Measurements from ENCODE around the gene EEF2K. TPM values are rescaled to one million over a fixed set of nuclear protein-coding genes. Genes with fewer than 3 reads are reported as not detected.

Gene EEF2K
- total and polyA plus RNA-seq, 2 of the 13 experiments (the other 11 are each of a cell fraction or from before 2014, with no cell fraction given), result 22.0 to 23.8 TPM

DNA sequence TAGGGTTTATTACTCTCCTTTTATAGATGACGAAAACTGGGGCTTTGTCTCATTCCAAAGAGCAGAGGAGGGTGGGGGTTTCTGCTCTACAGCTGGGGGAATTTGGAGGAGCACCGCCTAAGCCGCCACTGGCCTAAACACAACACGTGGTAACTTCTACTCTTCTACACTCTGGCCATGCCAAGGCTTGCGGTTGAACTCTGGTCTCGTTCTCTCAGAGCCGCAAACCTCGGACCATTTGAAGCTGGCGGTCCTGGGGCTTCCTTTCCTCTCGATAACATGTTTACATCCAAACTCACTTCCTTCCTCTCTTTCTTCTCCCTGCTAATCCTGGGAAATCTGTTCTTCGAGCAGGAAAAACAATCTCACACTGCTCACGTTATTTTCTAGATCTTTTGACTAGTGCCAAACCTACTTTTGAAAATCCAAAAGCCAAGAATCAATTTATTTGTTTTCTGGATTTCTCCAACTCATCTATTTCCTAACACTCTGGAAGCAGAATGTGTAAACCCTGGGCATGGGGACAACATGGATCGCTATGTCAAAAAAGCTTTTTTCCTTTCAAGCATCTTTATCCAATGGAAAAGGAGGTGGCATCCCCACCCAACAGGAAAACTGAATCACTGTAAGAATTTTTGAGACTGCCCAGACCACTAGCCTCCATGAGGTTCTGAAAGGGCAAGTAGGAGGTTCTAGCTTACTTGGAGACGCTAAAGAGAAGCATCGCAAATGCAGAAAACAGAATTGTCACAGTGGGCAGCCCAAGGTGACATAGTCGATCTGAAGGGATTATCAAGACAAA lies 13.6 kb upstream of the EEF2K start (continued):
- peak; percentile 74; the same call in 1 of the 2 replicates for TF ChIP-seq RARG (CRISPR knock-in tag; IDR thresholded peaks at IDR 0.05; ENCODE audit: low read depth)
- no peak for TF ChIP-seq ZNF234 (CRISPR knock-in tag; conservative IDR thresholded peaks at IDR 0.05)
- TF ChIP-seq ZNF337 (CRISPR knock-in tag; IDR thresholded peaks at IDR 0.05; ENCODE audit: borderline replicate concordance, low read depth), result peak; percentile 85; the same call in 1 of the 2 replicates
- peak; percentile 98 for TF ChIP-seq ZNF747 (CRISPR knock-in tag; IDR thresholded peaks at IDR 0.05; ENCODE audit: borderline replicate concordance)
- TF ChIP-seq, protein P1, sequence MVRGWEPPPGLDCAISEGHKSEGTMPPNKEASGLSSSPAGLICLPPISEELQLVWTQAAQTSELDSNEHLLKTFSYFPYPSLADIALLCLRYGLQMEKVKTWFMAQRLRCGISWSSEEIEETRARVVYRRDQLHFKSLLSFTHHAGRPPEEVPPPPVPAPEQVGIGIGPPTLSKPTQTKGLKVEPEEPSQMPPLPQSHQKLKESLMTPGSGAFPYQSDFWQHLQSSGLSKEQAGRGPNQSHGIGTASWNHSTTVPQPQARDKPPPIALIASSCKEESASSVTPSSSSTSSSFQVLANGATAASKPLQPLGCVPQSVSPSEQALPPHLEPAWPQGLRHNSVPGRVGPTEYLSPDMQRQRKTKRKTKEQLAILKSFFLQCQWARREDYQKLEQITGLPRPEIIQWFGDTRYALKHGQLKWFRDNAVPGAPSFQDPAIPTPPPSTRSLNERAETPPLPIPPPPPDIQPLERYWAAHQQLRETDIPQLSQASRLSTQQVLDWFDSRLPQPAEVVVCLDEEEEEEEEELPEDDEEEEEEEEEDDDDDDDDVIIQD (CRISPR knock-in tag; IDR thresholded peaks at IDR 0.05; ENCODE audit: low read depth), result peak; percentile 84
- TF ChIP-seq HMGA1 (CRISPR knock-in tag; conservative IDR thresholded peaks at IDR 0.05), result no peak
- TF ChIP-seq, protein P2, sequence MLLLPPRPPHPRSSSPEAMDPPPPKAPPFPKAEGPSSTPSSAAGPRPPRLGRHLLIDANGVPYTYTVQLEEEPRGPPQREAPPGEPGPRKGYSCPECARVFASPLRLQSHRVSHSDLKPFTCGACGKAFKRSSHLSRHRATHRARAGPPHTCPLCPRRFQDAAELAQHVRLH (CRISPR knock-in tag; IDR thresholded peaks at IDR 0.05; ENCODE audit: borderline replicate concordance, low read depth), result peak; percentile 98; the same call in 1 of the 2 replicates
- no peak for TF ChIP-seq NFE2L2 (IDR thresholded peaks at IDR 0.05; ENCODE audit: low read length)
- TF ChIP-seq, protein P3, sequence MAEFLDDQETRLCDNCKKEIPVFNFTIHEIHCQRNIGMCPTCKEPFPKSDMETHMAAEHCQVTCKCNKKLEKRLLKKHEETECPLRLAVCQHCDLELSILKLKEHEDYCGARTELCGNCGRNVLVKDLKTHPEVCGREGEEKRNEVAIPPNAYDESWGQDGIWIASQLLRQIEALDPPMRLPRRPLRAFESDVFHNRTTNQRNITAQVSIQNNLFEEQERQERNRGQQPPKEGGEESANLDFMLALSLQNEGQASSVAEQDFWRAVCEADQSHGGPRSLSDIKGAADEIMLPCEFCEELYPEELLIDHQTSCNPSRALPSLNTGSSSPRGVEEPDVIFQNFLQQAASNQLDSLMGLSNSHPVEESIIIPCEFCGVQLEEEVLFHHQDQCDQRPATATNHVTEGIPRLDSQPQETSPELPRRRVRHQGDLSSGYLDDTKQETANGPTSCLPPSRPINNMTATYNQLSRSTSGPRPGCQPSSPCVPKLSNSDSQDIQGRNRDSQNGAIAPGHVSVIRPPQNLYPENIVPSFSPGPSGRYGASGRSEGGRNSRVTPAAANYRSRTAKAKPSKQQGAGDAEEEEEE (CRISPR knock-in tag; IDR thresholded peaks at IDR 0.05; ENCODE audit: borderline replicate concordance), result no peak; the same call in 1 of the 2 replicates
- TF ChIP-seq DNMT3B (CRISPR knock-in tag; conservative IDR thresholded peaks at IDR 0.05), result peak; percentile 97; the same call in 1 of the 2 replicates
- TF ChIP-seq, protein P4, sequence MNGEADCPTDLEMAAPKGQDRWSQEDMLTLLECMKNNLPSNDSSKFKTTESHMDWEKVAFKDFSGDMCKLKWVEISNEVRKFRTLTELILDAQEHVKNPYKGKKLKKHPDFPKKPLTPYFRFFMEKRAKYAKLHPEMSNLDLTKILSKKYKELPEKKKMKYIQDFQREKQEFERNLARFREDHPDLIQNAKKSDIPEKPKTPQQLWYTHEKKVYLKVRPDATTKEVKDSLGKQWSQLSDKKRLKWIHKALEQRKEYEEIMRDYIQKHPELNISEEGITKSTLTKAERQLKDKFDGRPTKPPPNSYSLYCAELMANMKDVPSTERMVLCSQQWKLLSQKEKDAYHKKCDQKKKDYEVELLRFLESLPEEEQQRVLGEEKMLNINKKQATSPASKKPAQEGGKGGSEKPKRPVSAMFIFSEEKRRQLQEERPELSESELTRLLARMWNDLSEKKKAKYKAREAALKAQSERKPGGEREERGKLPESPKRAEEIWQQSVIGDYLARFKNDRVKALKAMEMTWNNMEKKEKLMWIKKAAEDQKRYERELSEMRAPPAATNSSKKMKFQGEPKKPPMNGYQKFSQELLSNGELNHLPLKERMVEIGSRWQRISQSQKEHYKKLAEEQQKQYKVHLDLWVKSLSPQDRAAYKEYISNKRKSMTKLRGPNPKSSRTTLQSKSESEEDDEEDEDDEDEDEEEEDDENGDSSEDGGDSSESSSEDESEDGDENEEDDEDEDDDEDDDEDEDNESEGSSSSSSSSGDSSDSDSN (CRISPR knock-in tag; IDR thresholded peaks at IDR 0.05), result peak; percentile 61; the same call in 1 of the 2 replicates
- peak; percentile 89 for TF ChIP-seq ZNF746 (CRISPR knock-in tag; IDR thresholded peaks at IDR 0.05)
- TF ChIP-seq NFATC3 (CRISPR knock-in tag; IDR thresholded peaks at IDR 0.05), result 0 out of 2 replicates have a peak, but pooled peaks have one; percentile 13
- no peak for TF ChIP-seq FOXA1 (IDR thresholded peaks at IDR 0.05)
- peak; percentile 90 for TF ChIP-seq FOXA1 (CRISPR knock-in tag; IDR thresholded peaks at IDR 0.05)
- TF ChIP-seq NR3C1 (CRISPR knock-in tag; IDR thresholded peaks at IDR 0.05), result no peak
- no peak for TF ChIP-seq CENPT (CRISPR knock-in tag; IDR thresholded peaks at IDR 0.05; ENCODE audit: low read depth)
- TF ChIP-seq ZNF180 (CRISPR knock-in tag; IDR thresholded peaks at IDR 0.05; ENCODE audit: borderline replicate concordance, low read depth), result no peak
- TF ChIP-seq, protein P5, sequence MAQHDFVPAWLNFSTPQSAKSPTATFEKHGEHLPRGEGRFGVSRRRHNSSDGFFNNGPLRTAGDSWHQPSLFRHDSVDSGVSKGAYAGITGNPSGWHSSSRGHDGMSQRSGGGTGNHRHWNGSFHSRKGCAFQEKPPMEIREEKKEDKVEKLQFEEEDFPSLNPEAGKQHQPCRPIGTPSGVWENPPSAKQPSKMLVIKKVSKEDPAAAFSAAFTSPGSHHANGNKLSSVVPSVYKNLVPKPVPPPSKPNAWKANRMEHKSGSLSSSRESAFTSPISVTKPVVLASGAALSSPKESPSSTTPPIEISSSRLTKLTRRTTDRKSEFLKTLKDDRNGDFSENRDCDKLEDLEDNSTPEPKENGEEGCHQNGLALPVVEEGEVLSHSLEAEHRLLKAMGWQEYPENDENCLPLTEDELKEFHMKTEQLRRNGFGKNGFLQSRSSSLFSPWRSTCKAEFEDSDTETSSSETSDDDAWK (CRISPR knock-in tag; IDR thresholded peaks at IDR 0.05), result no peak
- no peak for TF ChIP-seq RBM22 (optimal IDR thresholded peaks at IDR 0.05; ENCODE audit: low read length)
- TF ChIP-seq SP4 (CRISPR knock-in tag; IDR thresholded peaks at IDR 0.05), result peak; percentile 63
- peak; percentile 60; the same call in 1 of the 2 replicates for TF ChIP-seq ZNF256 (CRISPR knock-in tag; conservative IDR thresholded peaks at IDR 0.05)
- TF ChIP-seq PRMT3 (CRISPR knock-in tag; IDR thresholded peaks at IDR 0.05; ENCODE audit: borderline replicate concordance, low read depth), result 0 out of 2 replicates have a peak, but pooled peaks have one; percentile 68

Measured in HepG2 (cell line).